A549 (cell line): ENCODE data around the gene PWWP3B. TPM values are rescaled to one million over a fixed set of nuclear protein-coding genes. Genes with fewer than 3 reads are reported as not detected.

ENCODE experiments used
- ATAC-seq, 2 experiments: fragments of 200-7000 bp in 1 of 2; fragments of >200 bp in 1 of 2; cut with Nextera tagmentation in 1 of 2; cut with Tn5 transposase in 1 of 2; 3 replicates each; pipeline versions ENCODE4 v1.8.0 to v1.9.1; 2018 to 2020; ENCODE audit warnings: mild to moderate bottlenecking in 1 of 2, moderate library complexity in 1 of 2
- CTCF ChIA-PET: fragments of 300-600 bp; sonication (Branson Sonifier 250); formaldehyde crosslinking; extraction: SDS; loops from one replicate; lab custom pipeline; 2021; ENCODE audit warnings: antibody characterized with exemption, inconsistent platforms; lab: Yijun Ruan, JAX
- POLR2A ChIA-PET: fragments of 350-600 bp; formaldehyde crosslinking; extraction: SDS; loops from one replicate; lab custom pipeline; 2021; ENCODE audit warnings: antibody characterized with exemption, inconsistent platforms; lab: Yijun Ruan, JAX
- DNase-seq, 2 experiments: peaks; one replicate each; pipeline versions ENCODE4 v3.0.0 to v3.0.0-alpha.2; 2011 to 2016; ENCODE audit warnings: low read depth in 1 of 2, low spot score in 1 of 2
- FAIRE-seq: peaks from 2 replicates; lab custom pipeline; 2011; peaks lifted over from hg19 to GRCh38; lab: Jason Lieb, UNC
- H3K27ac ChIP-seq, 2 experiments: fragments of >200 bp; sonication (Bioruptor Twin); formaldehyde crosslinking; 3 replicates each; pipeline ENCODE4 v1.5.1; 2016 to 2017
- H3K4me1 ChIP-seq: fragments of >200 bp; sonication (Bioruptor Twin); formaldehyde crosslinking; 3 replicates; pipeline ENCODE4 v1.6.1; 2016
- H3K4me2 ChIP-seq: fragments of >200 bp; sonication (Bioruptor Twin); formaldehyde crosslinking; 3 replicates; pipeline ENCODE4 v1.6.1; 2016
- H3K4me3 ChIP-seq: fragments of >200 bp; sonication (Bioruptor Twin); formaldehyde crosslinking; 3 replicates; pipeline ENCODE4 v1.5.1; 2016
- H3K9me3 ChIP-seq: fragments of >200 bp; sonication (Bioruptor Twin); formaldehyde crosslinking; 3 replicates; pipeline ENCODE4 v1.6.1; 2016
- ATOH8 ChIP-seq: fragments of 250-450 bp; sonication (Bioruptor Pico); IDR thresholded peaks from 2 replicates; pipeline ENCODE4 v1.5.0; 2020; ENCODE audit warnings: low read depth, mild to moderate bottlenecking, moderate library complexity
- BHLHE40 ChIP-seq: IDR thresholded peaks from 2 replicates; pipeline ENCODE4 v1.6.1; 2012; ENCODE audit warnings: low read depth, low read length, inconsistent platforms
- CBX2 ChIP-seq: fragments of 200-600 bp; sonication (generic); IDR thresholded peaks from 2 replicates; pipeline ENCODE4 v1.6.1; 2016; ENCODE audit warnings: low read depth, mild to moderate bottlenecking, borderline replicate concordance
- CBX8 ChIP-seq: fragments of 200-600 bp; sonication (generic); IDR thresholded peaks from 2 replicates; pipeline ENCODE4 v1.6.1; 2016
- EHMT2 ChIP-seq: fragments of 200-600 bp; sonication (generic); IDR thresholded peaks from 2 replicates; pipeline ENCODE4 v1.6.1; 2016; ENCODE audit warnings: antibody characterized with exemption, low read depth, mild to moderate bottlenecking, moderate library complexity
- ELK1 ChIP-seq: fragments of 150-350 bp; IDR thresholded peaks from 2 replicates; pipeline ENCODE4 v1.6.1; 2014; ENCODE audit warnings: low read depth, mild to moderate bottlenecking, low read length
- EP300 ChIP-seq, 2 experiments: fragments of >200 bp; sonication (Bioruptor Twin); formaldehyde crosslinking; IDR thresholded peaks; 2 replicates in 1 of 2; 3 replicates in 1 of 2; pipeline ENCODE4 v1.6.1; 2016 to 2017
- ESRRA ChIP-seq: fragments of 150-350 bp; IDR thresholded peaks from 2 replicates; pipeline ENCODE4 v1.6.1; 2014; ENCODE audit warnings: mild to moderate bottlenecking, low read length, borderline replicate concordance
- FOSB ChIP-seq: fragments of 250-450 bp; sonication (Bioruptor Pico); IDR thresholded peaks from 2 replicates; pipeline ENCODE4 v1.5.0; 2020; ENCODE audit warnings: mild to moderate bottlenecking, moderate library complexity
- FOSL2 ChIP-seq, 2 experiments: fragments of 450-650 bp in 1 of 2; fragments of >200 bp in 1 of 2; sonication (Bioruptor Twin) in 1 of 2; formaldehyde crosslinking; IDR thresholded peaks; 2 replicates each; pipeline versions ENCODE4 v1.5.0 to v1.6.1; 2016 to 2020; ENCODE audit warnings: mild to moderate bottlenecking in 1 of 2, moderate library complexity in 1 of 2
- HDAC2 ChIP-seq: fragments of 200-600 bp; sonication (generic); IDR thresholded peaks from 2 replicates; pipeline ENCODE4 v1.6.1; 2016
- HEYL ChIP-seq: fragments of 250-450 bp; sonication (Bioruptor Pico); IDR thresholded peaks from 2 replicates; pipeline ENCODE4 v1.8.0; 2021; ENCODE audit warnings: mild to moderate bottlenecking, moderate library complexity
- JUNB ChIP-seq: fragments of >200 bp; sonication (Bioruptor Twin); formaldehyde crosslinking; IDR thresholded peaks from 2 replicates; pipeline ENCODE4 v1.6.1; 2016
- KDM1A ChIP-seq: fragments of 200-600 bp; sonication (generic); IDR thresholded peaks from 2 replicates; pipeline ENCODE4 v1.6.1; 2016; ENCODE audit warnings: low read depth, mild to moderate bottlenecking
- KDM5A ChIP-seq: fragments of 200-600 bp; sonication (generic); IDR thresholded peaks from 2 replicates; pipeline ENCODE4 v1.6.1; 2016; ENCODE audit warnings: antibody characterized with exemption, mild to moderate bottlenecking
- MAZ ChIP-seq: fragments of 150-350 bp; IDR thresholded peaks from 2 replicates; pipeline ENCODE4 v1.6.1; 2014; ENCODE audit warnings: antibody characterized with exemption, low read depth, low read length, borderline replicate concordance
- NFE2L2 ChIP-seq: fragments of 150-350 bp; conservative IDR thresholded peaks from 2 replicates; pipeline ENCODE4 v1.6.1; 2014; ENCODE audit warnings: low read length
- NPAS2 ChIP-seq: fragments of 250-450 bp; sonication (Bioruptor Pico); IDR thresholded peaks from 2 replicates; pipeline ENCODE4 v1.8.0; 2022; ENCODE audit warnings: mild to moderate bottlenecking, moderate library complexity, borderline replicate concordance
- NR3C1 ChIP-seq: fragments of >200 bp; sonication (Bioruptor Twin); formaldehyde crosslinking; IDR thresholded peaks from 3 replicates; pipeline ENCODE4 v1.6.1; 2017
- PBX3 ChIP-seq: IDR thresholded peaks from 2 replicates; pipeline ENCODE4 v1.6.1; 2012
- PHF8 ChIP-seq: fragments of 200-600 bp; sonication (generic); IDR thresholded peaks from 2 replicates; pipeline ENCODE4 v1.6.1; 2016; ENCODE audit warnings: low read depth, mild to moderate bottlenecking, antibody characterized with exemption, moderate library complexity, borderline replicate concordance
- POLR2A ChIP-seq: IDR thresholded peaks from 2 replicates; pipeline ENCODE4 v1.6.1; 2012; ENCODE audit warnings: mild to moderate bottlenecking, low read length
- POLR2AphosphoS2 ChIP-seq: conservative IDR thresholded peaks from 2 replicates; pipeline ENCODE4 v1.6.1; 2012; ENCODE audit warnings: low read length, improper control_type of control experiment, inconsistent platforms
- TFCP2L1 ChIP-seq: fragments of 250-450 bp; sonication (Bioruptor Pico); IDR thresholded peaks from 2 replicates; pipeline ENCODE4 v1.5.0; 2021; ENCODE audit warnings: mild to moderate bottlenecking
- TP53 ChIP-seq: fragments of 250-450 bp; sonication (Bioruptor Pico); IDR thresholded peaks from 2 replicates; pipeline ENCODE4 v1.5.0; 2021; ENCODE audit warnings: mild to moderate bottlenecking, moderate library complexity
- USF2 ChIP-seq: fragments of 450-650 bp; IDR thresholded peaks from 2 replicates; pipeline ENCODE4 v1.6.1; 2014; ENCODE audit warnings: antibody characterized with exemption
- ZFP36 ChIP-seq: fragments of 450-650 bp; IDR thresholded peaks from 2 replicates; pipeline ENCODE4 v1.6.1; 2014; ENCODE audit warnings: borderline replicate concordance; ENCODE audit not compliant: partially characterized antibody
- ZNF302 ChIP-seq: fragments of 250-450 bp; sonication (Bioruptor Pico); IDR thresholded peaks from 2 replicates; pipeline ENCODE4 v1.9.0; 2021; ENCODE audit warnings: inconsistent platforms, mild to moderate bottlenecking, moderate library complexity
- ZSCAN20 ChIP-seq: fragments of 250-450 bp; sonication (Bioruptor Pico); IDR thresholded peaks from 2 replicates; pipeline ENCODE4 v1.8.0; 2022; ENCODE audit warnings: mild to moderate bottlenecking, moderate library complexity
- WGBS: methylation state at CpG from one replicate; pipeline ENCODE4 v1.1.6; 2017; ENCODE audit errors: missing lambda C conversion rate; 5-methylcytosine and 5-hydroxymethylcytosine counted together
- polyA minus RNA-seq: library from RNA; depleted of rRNA, polyadenylated mRNA; stranded (reverse); fragments of >200 nt; gene quantifications from 2 replicates; pipeline ENCODE4 v1.2.3, GENCODE V29; 2011; rRNA and poly(A)+ RNA removed
- polyA plus RNA-seq, 4 experiments: library from polyadenylated mRNA; depleted of rRNA in 3 of 4; stranded (reverse); fragments of >200 nt; fragmentation: RNase III in 1 of 4; extraction: RNeasy Plus Mini Kit Qiagen cat#74134 plus additional on column Dnase treatment in 1 of 4; gene quantifications; 2 replicates in 3 of 4; 3 replicates in 1 of 4; pipeline ENCODE4 v1.2.3, GENCODE V29; 2011 to 2017
- TF ChIP-seq, protein P1 (sequence below): fragments of >200 bp; sonication (Bioruptor Twin); formaldehyde crosslinking; IDR thresholded peaks from 3 replicates; pipeline ENCODE4 v1.6.1; 2016

The PWWP3B gene
- polyA plus RNA-seq (2011; rRNA removed), result not detected in 2 replicates
- not detected in 2 replicates for polyA plus RNA-seq (2012; cell fraction: cytosol; rRNA removed)
- not detected in 2 replicates for polyA plus RNA-seq (2012; cell fraction: nucleus; rRNA removed)
- not detected in 3 replicates for polyA plus RNA-seq (2017; fragmentation: RNase III; extraction: RNeasy Plus Mini Kit Qiagen cat#74134 plus additional on column Dnase treatment)
- polyA minus RNA-seq, result not detected in 2 replicates

GRCh38 chrX:106168107-106168506 lies at the start of gene PWWP3B:
TSS of gene PWWP3B (plus strand) at chrX:106168305. CDS start at chrX:106205433, 37,128 bp downstream.
- Histone ChIP-seq H3K4me1 (no peaks in the 10 kb centered on the region), H3K9me3 (no peaks in the 10 kb centered on the region), H3K4me3 (no peak within 1 kb of the TSS), H3K4me2 (peak within 1 kb of the TSS; percentile 44; the same call in 1 of the 3 replicates), H3K27ac (no peak within 1 kb of the TSS)
- TF ChIP-seq POLR2AphosphoS2 (no peak), NPAS2 (CRISPR knock-in tag) (no peak), PHF8 (no peak)
- DNase-seq (peak in 1 of 2 experiments; percentile 6), ATAC-seq (peak in 1 of 2 experiments; percentile 70; a peak in 3 of 6 replicates), FAIRE-seq (peak; percentile 28)
- ChIA-PET POLR2A (no interaction called here), CTCF (no interaction called here)
- 3% methylated on average over 13 of the region's 14 CpGs for WGBS

DNA sequence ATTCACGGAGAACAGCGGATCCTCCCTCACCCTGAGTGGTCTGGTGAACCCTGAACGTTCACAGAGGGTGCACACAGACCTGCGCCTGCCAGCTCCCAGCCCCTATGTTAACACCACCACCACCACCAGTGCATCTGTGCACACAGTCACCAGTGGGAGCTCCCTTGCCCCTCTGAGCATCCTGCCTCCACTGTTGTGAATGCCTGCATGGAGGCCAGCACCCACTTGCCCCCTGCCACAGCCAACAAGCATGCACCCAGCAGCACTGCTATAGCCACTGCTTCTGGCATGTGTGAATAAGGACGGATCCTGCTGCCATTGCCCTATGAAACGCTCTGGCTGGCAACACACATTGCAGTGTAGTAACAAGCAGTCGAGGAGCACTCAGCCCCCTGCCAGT lies 29.1 kb upstream of the PWWP3B start:
- Histone ChIP-seq H3K4me3 (no peak overlapping the region), H3K4me2 (no peak overlapping the region), H3K4me1 (no peaks in the 10 kb centered on the region), H3K27ac (no peak overlapping the region), H3K9me3 (no peaks in the 10 kb centered on the region)
- WGBS, result no CpG with 5 or more reads among the region's 7 CpGs
- FAIRE-seq (no peak), DNase-seq (no peak), ATAC-seq (no peak)
- TF ChIP-seq ZSCAN20 (CRISPR knock-in tag) (no peak), HDAC2 (no peak), CBX8 (no peak), PBX3 (no peak), EHMT2 (no peak), CBX2 (no peak), TFCP2L1 (no peak), POLR2A (no peak), NR3C1 (no peak), TP53 (CRISPR knock-in tag) (no peak), EP300 (IDR thresholded peaks at IDR 0.05) (no peak), KDM1A (no peak), USF2 (no peak), ZFP36 (no peak), MAZ (no peak)
- POLR2A ChIA-PET, result no interaction called here
- CTCF ChIA-PET, result no interaction called here

GRCh38 chrX:106144755-106145639 lies 23.1 kb upstream of the PWWP3B start:
- Histone ChIP-seq H3K4me3 (no peak overlapping the region), H3K4me1 (no peaks in the 10 kb centered on the region), H3K9me3 (no peaks in the 10 kb centered on the region), H3K27ac (no peak overlapping the region), H3K4me2 (no peak overlapping the region)
- no peak for DNase-seq
- no peak for ATAC-seq
- ChIA-PET POLR2A (no interaction called here), CTCF (no interaction called here)
- no peak for FAIRE-seq
- 8% methylated on average over 5 of the region's 5 CpGs for WGBS
- no peak for TF ChIP-seq JUNB
- no peak for TF ChIP-seq HEYL (CRISPR knock-in tag)
- TF ChIP-seq EP300 (IDR thresholded peaks at IDR 0.05), result no peak
- no peak for TF ChIP-seq FOSB (CRISPR knock-in tag)
- TF ChIP-seq ZSCAN20 (CRISPR knock-in tag), result no peak
- TF ChIP-seq FOSL2 (IDR thresholded peaks at IDR 0.05), result no peak
- no peak for TF ChIP-seq FOSL2 (CRISPR knock-in tag; IDR thresholded peaks at IDR 0.05)
- no peak for TF ChIP-seq NFE2L2
- TF ChIP-seq NPAS2 (CRISPR knock-in tag), result no peak
- TF ChIP-seq ZNF302, result no peak
- no peak for TF ChIP-seq ELK1
- no peak for TF ChIP-seq KDM5A
- no peak for TF ChIP-seq TP53 (CRISPR knock-in tag)
- TF ChIP-seq NR3C1, result no peak
- TF ChIP-seq ESRRA, result no peak
- no peak for TF ChIP-seq ATOH8
- TF ChIP-seq, protein P1, sequence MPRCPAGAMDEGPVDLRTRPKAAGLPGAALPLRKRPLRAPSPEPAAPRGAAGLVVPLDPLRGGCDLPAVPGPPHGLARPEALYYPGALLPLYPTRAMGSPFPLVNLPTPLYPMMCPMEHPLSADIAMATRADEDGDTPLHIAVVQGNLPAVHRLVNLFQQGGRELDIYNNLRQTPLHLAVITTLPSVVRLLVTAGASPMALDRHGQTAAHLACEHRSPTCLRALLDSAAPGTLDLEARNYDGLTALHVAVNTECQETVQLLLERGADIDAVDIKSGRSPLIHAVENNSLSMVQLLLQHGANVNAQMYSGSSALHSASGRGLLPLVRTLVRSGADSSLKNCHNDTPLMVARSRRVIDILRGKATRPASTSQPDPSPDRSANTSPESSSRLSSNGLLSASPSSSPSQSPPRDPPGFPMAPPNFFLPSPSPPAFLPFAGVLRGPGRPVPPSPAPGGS, result no peak
- no peak for TF ChIP-seq BHLHE40
